Measurements from ENCODE around the gene PNMA6F. TPM values are rescaled to one million over a fixed set of nuclear protein-coding genes. Genes with fewer than 3 reads are reported as not detected.
A peak's percentile ranks its signal among the peaks of the same experiment; 100 is the strongest.
"Not testable (repeated sequence)": the region's sequence is repeated elsewhere in the genome, so short reads cannot be mapped to it uniquely, and the experiment has no call there.

The PNMA6F gene
- total and polyA plus RNA-seq, 7 donors, result not detected

- 96 to 100% (median 96%) methylated on average over 5 to 14 of the region's 21 CpGs for WGBS, 3 donors
- peak in 1 of 2 donors; percentile 47 for DNase-seq
These were observed 49.0 kb downstream of the PNMA6F start for GRCh38 chrX:153272584-153272983.

GRCh38 chrX:153272070-153272469 is 49.5 kb downstream of the PNMA6F start:
- H3K36me3 ChIP-seq (ENCODE audit: insufficient read depth in 1 of 2, low read depth in 1 of 2); H3K4me1 ChIP-seq; H3K4me3 ChIP-seq; H3K9me3 ChIP-seq; intact Hi-C loops (cut with DNase I); H3K27me3 ChIP-seq (ENCODE audit: insufficient read depth in 3 of 3, low read length in 2 of 3); H3K27ac ChIP-seq; DNase-seq: not testable (repeated sequence)
- peak in 1 of 4 donors; percentile 30 for ATAC-seq
- WGBS, 3 donors, result 92 to 96% (median 95%) methylated on average over 4 to 6 of the region's 19 CpGs

More at GRCh38 chrX:153272584-153272983, 49.0 kb downstream of the PNMA6F start:
- intact Hi-C loops (cut with DNase I); H3K27me3 ChIP-seq (ENCODE audit: insufficient read depth in 3 of 3, low read length in 2 of 3); H3K9me3 ChIP-seq; H3K27ac ChIP-seq; H3K36me3 ChIP-seq (ENCODE audit: insufficient read depth in 1 of 2, low read depth in 1 of 2); H3K4me1 ChIP-seq; ATAC-seq; H3K4me3 ChIP-seq: not testable (repeated sequence)

Other genes starting within 250 kb of the PNMA6F start
- gene PNMA6A, start 249.3 kb downstream of the PNMA6F start, total RNA-seq, result 1 to 10 TPM in 1 of 4 donors, under 1 TPM in 3; 0.17 to 1.3 (median 0.29) TPM
- under 1 TPM; 0.09 to 0.31 (median 0.20) TPM for gene PNMA6A, start 249.3 kb downstream of the PNMA6F start, polyA plus RNA-seq
- not detected for gene MAGEA1, start 142.5 kb downstream of the PNMA6F start, total RNA-seq
- not detected for gene MAGEA1, start 142.5 kb downstream of the PNMA6F start, polyA plus RNA-seq
- gene ZNF275, start 12.4 kb upstream of the PNMA6F start, total RNA-seq, result 1 to 10 TPM; 5.5 to 7.7 (median 6.2) TPM
- 1 to 10 TPM; 2.4 to 4.3 (median 3.1) TPM for gene ZNF275, start 12.4 kb upstream of the PNMA6F start, polyA plus RNA-seq
- gene PNMA6E, start 79.6 kb upstream of the PNMA6F start, total RNA-seq, result not detected
- not detected for gene PNMA6E, start 79.6 kb upstream of the PNMA6F start, polyA plus RNA-seq
- gene ZFP92, start 89.7 kb upstream of the PNMA6F start, total RNA-seq, result under 1 TPM; 0.30 to 0.50 (median 0.36) TPM
- gene ZFP92, start 89.7 kb upstream of the PNMA6F start, polyA plus RNA-seq, result under 1 TPM; 0.10 to 0.16 (median 0.16) TPM
- gene TREX2, start 124.3 kb upstream of the PNMA6F start, total RNA-seq, result under 1 TPM in 3 of 4 donors, not detected in 1; 0.25 to 0.56 (median 0.42) TPM
- gene TREX2, start 124.3 kb upstream of the PNMA6F start, polyA plus RNA-seq, result under 1 TPM in 2 of 3 donors, not detected in 1; 0.10 to 0.27 TPM
- 10 to 100 TPM; 10.7 to 17.3 (median 12.7) TPM for gene HAUS7, start 148.8 kb upstream of the PNMA6F start, total RNA-seq
- 10 to 100 TPM in 2 of 3 donors, 1 to 10 TPM in 1; 8.3 to 18.5 (median 15.0) TPM for gene HAUS7, start 148.8 kb upstream of the PNMA6F start, polyA plus RNA-seq
- gene BGN, start 173.2 kb upstream of the PNMA6F start, total RNA-seq, result 10 to 100 TPM; 12.6 to 62.4 (median 23.6) TPM
- 1 to 10 TPM; 6.7 to 9.9 (median 8.4) TPM for gene BGN, start 173.2 kb upstream of the PNMA6F start, polyA plus RNA-seq
- under 1 TPM in 1 of 4 donors, not detected in 3; 0.04 TPM for gene ATP2B3, start 195.9 kb upstream of the PNMA6F start, total RNA-seq
- gene ATP2B3, start 195.9 kb upstream of the PNMA6F start, polyA plus RNA-seq, result under 1 TPM in 2 of 3 donors, not detected in 1; 0.01 TPM

Measured in psoas muscle (tissue), 8 donors.